ENCODE results near the gene GJB4.
A peak's percentile ranks its signal among the peaks of the same experiment; 100 is the strongest.
"Not testable (repeated sequence)": the region's sequence is repeated elsewhere in the genome, so short reads cannot be mapped to it uniquely, and the experiment has no call there.

The GJB4 gene

GRCh38 chr1:34747638-34747941, 11.9 kb upstream of the GJB4 start:
- no peak for DNase-seq

DNA sequence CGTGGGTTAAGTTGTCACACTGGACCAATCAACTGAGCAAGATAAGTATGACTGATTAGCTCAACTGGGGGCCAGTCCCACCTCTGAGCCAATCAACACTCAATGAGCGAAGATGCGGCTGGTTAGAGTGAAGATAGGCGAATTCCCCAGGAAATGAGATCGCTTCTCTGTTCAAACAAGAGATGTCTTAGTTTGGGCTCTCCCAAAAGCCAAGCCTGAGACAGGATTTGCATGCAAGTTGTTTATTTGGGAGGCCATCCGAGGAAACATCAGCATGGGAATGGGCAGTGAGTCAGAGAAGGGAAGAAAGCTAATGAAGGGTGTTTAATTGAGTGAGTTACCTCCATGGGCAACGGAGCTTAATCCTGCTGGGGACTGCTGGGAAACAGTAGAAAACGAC, 9.5 kb upstream of the GJB4 start:
- no peak for DNase-seq

DNA sequence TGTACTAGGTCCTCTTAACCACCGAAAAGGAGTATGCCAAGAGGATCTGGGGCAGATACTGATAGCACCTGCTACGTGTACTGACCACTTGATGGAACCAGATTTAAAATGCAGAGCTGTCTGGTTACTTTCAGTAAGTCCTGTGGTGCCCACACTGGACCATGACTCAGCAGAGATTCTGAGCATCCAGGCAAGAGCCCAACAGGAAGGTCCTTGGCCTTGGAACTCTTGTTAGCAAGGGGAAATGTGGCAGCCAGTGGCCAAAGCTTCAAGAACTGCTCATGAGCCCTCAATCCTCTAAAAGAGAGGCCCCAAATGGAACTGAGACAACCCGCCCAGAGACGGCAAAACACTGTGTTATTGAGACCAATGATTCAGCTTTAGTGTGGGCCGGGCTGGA, 8.9 kb upstream of the GJB4 start:
- no peak for DNase-seq

DNA sequence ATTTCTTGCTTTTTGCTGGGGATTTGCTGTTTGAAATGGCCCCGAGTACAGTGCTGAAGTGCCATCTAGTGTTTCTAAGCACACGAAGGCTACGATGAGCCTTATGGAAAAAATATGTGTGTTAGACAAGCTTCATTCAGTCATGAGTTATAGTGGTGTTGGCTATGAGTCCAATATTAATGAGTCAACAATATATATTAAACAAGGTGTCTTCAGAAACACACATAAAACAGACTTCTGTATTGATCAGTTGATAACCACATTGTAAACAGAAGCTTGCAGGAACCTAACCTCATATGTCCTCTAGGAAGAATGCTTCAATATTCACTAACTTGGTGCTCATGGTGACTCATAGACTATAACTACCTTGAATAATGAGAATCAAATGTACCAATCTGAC, 6.4 kb upstream of the GJB4 start:
- DNase-seq = no peak

DNA sequence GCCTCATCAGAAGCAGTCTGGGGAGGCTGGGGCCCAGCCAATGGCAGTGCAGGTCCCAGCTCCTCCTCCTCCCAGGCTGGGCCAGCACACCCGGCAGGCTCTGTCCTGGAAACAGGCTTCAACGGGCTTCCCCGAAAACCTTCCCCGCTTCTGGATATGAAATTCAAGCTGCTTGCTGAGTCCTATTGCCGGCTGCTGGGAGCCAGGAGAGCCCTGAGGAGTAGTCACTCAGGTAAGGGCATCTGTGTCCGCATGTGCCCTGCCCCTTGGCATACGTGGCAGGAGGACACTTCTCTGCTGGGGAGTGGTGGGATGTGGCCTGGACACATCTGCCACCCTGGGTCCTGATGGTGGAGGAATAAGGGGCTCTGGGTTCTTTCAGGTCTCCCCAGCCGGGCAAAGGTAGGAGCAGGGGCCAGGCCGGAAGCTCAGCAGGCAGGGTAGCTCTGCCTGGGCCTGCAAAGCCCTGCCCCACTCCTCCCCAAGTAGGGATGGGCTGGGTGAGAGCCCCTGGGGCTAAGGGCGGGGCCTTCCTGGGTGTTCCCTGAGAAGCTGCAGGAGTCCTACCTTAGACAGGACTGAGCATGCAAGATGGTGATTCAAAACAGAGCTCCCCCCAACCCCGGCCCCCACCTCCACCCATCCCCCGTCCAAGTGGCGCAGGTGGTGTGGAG, 4.4 kb upstream of the GJB4 start, which contains the start of gene GJB5:
Gene GJB5 (plus strand): TSS at position 84 of the 674 bp plus-strand sequence. CDS start 2,284 bp downstream, outside the sequence.
- no peak for DNase-seq

DNA sequence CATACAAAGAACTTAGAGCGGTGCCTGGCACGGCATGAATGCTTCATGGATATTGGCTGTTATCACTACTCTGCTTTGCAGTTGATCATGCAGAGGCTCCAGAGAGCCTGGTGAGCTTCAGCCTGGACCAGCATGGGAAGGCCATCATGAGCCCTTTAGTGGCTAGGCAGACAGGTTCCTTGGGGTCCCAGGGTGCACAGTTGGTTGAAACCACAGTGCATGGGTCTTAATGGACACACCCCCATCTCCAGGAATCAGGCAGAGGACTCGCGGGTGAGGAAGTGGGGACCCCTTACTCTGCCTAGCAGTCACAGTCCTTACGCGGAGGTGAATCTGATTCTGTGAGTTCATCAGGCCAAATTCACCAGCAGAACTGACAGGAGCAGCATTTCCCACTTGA, 3.6 kb upstream of the GJB4 start:
- no peak for DNase-seq

DNA sequence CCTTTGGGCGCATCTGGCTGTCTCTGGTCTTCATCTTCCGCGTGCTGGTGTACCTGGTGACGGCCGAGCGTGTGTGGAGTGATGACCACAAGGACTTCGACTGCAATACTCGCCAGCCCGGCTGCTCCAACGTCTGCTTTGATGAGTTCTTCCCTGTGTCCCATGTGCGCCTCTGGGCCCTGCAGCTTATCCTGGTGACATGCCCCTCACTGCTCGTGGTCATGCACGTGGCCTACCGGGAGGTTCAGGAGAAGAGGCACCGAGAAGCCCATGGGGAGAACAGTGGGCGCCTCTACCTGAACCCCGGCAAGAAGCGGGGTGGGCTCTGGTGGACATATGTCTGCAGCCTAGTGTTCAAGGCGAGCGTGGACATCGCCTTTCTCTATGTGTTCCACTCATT, 2.2 kb upstream of the GJB4 start:
- DNase-seq = no peak

DNA sequence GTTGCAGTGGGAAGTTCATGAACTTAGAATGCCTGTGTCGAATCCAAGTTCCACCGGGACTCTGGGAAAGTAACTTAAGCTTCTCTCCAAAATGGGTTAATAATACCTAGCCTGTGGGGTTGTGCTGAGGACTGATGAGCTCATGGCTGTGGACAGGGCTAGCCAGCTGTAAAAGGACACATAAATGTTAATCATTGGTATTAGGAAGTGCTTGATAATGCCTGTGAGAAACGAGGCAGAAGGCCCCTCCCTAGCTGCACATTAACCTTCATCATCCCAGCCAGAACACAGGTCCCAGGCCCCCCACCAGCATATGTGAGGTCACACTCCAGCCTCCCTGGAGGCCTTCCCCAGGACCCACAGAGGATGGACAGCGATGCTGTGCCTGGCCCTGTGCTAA, 789 bp upstream of the GJB4 start:
- no peak for DNase-seq

- no peak for DNase-seq
These were observed 1.7 kb downstream of the GJB4 start for GRCh38 chr1:34761176-34761761.

GRCh38 chr1:34761776-34762307, 2.3 kb downstream of the GJB4 start:
- DNase-seq = no peak

DNA sequence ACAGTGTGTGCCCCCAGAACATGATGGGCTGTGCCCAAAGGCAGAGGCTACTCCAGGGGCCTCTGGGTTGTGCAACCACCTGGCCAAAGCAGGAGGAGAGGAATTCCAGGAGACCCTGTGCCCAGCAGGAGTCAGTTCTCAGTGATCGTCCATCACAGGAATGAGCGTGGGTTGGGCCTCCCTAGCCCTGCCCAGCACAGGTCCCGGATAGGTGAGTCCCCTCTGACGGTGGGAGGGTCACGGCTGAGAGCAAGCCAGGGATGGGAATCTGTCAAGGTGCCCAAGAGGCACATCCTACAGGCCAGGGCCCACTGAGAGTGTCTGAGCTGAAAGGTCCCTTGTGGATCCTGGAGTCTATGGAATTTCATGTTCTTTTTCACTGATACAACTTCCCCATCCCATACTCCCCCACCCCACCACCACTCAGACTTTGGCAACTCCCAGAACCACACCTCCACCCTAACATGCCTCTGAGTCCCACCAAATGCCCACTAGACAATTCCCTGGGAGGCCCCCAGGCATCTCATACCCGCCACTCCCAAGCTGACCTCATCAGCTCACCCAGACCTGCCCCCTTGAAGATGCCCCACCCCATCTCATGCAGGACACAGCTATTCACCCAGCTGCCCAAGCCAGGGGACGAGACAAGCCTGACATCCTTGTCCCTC, 3.1 kb downstream of the GJB4 start:
- DNase-seq = no peak

- peak; percentile 29 for DNase-seq
These were observed 3.7 kb downstream of the GJB4 start for GRCh38 chr1:34763142-34763781.

GRCh38 chr1:34768856-34769255, 9.3 kb downstream of the GJB4 start:
- no peak for DNase-seq

DNA sequence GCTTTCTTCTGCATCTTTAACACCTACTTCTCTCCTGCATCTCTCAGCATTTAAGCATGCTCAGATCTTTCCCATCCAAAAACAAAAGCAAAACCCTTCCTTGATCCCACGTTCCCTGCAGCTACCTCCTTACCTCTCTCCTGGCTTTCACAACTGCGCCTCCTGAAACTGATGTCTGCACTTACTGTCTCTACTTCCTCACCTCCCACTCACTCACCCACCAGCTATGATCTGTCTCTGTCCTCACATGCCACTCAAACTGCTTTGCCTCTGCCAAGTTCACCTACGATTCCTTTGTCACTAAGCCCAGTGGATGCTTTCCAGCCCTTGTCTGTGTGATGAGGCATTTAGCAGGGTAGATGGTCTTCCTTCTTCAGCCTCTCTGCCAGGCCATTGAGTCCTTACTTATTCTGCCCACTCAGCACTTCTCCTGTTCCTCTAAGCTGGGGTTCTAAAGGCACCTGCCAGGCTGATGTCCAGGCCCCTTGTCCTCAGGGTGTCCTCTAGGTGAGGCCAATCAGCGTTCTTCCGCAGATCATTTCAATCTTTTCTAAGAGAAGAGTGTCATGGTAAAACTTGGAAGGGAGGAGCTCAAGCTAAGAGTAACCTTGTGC, 11.5 kb downstream of the GJB4 start:
- DNase-seq = no peak

GRCh38 chr1:34771573-34772371, 12.2 kb downstream of the GJB4 start:
- no peak for DNase-seq

DNA sequence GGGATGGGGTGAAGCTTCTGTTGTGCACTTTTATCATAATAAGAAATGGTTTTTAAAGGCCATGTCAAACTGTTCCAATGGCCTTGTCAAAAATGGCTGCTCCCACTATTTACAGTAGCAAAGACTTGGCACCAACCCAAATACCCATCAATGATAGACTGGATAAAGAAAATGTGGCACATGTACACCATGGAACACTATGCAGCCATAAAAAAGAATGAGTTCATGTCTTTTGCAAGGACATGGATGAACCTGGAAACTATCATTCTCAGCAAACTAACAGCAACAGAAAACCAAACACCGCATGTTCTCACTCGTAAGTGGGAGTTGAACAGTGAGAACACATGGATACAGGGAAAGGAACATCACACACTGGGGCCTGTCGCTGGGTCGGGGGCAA, 13.6 kb downstream of the GJB4 start:
- DNase-seq = not testable (repeated sequence)

DNA sequence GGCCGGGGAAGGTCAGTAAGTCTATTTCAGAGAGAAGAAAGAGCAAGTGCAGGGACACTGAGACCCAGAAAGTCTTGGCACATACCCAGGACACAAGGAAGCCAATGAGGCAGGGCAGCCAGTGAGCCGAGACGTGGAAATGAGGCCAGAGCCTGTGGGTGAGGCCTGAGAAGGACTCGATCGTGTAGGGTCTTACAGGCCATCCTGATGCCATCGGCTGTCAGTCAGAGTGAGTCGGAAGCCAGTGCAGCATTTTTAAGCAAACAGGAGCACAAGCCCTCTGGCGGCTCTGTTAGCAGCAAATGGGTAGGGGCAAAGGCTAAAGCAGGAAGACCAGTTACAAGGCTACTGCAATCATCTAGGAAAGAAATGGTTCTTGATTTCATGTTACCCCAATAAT, 15.4 kb downstream of the GJB4 start:
- DNase-seq = no peak

DNA sequence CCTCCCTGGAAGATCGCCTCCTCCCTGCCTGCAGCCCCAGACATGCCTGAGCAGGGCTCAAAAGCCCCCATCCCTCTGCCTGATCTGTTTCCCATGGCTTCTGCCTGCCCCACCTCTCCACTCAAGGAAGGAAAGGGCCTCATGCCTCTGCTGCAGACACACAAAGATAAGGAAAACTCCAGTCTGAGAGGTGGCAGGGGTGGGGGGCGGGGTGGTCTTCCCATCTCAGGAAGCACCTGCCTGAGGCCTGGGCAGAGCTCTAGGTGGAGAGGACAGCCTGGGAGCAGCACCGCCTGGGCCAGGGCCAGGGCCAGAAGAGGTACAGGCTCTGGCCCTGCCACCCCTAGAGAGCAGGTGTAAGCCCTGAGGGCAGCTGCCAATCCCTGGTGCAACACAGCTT, 17.4 kb downstream of the GJB4 start:
- no peak for DNase-seq

DNA sequence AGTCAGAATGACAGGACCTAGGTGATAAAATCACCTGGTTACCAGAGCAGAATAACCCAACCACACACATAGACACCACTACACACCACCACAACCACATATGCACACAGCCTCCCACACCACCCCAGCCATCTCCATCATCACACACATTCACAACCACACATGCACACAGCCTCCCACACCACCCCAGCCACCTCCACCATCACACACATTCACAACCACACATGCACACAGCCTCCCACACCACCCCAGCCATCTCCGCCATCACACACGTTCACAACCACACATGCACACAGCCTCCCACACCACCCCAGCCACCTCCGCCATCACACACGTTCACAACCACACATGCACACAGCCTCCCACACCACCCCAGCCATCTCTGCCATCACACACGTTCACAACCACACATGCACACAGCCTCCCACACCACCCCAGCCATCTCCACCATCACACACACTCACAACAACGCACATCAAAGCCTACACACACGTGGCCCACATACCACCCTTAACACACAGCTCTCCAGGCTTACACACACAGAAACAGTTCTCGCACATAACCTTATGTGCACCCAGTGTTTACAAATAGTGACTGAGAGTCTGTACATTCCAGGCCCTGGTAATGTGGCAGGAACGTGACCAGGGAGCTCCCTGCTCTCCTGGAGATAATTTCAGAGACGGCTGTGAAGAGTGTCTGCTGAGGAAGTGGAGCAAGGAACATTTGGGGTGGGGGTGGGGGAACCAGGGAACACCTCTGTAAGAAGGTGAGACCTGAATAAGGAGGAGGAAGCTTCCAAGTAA, 18.2 kb downstream of the GJB4 start:
- no peak for DNase-seq

DNA sequence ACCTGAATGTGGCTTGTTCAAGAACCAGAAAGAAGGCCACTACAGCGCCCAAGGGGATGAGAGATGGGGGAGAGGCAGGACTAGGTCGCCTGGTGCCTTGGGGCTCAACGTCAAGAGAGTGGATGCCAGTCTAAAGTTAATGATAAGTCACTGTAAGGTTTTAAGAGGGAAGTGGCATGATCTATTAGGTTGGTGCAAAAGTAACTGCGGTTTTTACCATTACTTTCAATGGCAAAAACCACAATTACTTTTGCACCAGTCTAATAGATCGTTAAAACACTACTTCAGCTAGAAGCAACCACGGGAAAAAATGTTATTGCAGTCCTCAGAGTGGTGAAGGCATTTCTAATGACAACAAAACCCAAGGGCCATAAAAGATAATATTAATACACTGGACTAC, 18.8 kb downstream of the GJB4 start:
- no peak for DNase-seq

GRCh38 chr1:34779005-34779404, 19.5 kb downstream of the GJB4 start:
- no peak for DNase-seq

DNA sequence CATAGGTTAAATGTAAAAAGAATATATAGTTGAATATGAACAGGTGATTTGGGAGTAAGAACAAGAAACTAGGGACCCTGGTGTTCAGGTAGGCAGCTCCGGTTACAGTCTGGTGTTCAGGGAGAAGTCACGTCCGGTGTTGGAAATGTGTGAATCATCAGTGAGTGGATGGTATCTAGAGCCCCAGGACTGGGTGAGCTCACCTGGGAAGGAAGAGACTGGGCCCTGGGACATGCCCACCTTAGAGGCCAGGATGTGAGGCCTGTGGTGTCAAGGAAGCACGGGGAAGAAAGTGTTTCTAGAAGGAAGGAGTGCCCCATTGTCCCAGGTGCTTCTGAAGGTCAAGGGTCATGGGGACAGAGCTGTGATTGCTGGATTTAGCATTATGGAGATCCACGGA, 20.0 kb downstream of the GJB4 start:
- DNase-seq = no peak
